ENCODE data around the gene RETN.

Gene RETN

DNA sequence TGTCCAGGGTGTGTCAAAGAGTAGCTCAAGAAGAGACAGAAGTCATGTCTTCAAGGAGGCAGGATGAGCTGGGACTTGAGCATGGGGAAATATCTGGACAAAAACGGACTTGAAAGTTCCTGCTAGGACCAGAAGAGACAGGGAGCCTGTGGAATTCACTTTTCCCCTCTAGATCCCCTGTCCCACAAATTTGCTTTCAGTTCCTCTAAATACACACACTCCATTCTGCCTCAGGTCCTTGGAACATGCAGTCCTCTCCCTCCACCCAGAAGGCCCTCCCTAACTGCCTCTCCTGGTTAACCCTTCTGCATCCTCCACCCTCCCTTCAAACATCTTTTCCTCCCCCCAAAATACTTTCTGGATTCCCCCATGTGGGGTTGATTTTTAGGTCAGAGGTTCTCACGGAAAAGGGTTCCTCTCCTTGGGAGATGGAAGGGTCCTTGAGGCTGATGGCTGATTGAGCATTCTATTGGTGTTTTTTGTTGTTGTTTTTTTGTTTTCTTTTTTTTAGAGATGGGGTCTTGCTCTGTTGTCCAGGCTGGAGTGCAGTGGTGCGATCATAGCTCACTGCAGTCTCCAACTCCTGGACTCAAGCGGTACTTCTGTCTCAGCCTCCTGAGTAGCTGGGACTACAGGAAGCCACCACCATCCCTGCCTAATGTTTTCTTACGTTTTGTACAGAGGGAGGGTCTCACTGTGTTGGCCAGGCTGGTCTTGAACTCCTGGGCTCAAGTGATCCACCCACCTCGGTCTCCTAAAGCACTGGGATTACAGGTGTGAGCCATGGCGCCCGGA is 6.9 kb upstream of the RETN start:
- DNase-seq, result no peak

- DNase-seq, result no peak
Measured at GRCh38 chr19:7662657-7663056, 6.2 kb upstream of the RETN start.

GRCh38 chr19:7663706-7664105 is 5.1 kb upstream of the RETN start:
- no peak for DNase-seq

- no peak for DNase-seq
Measured at GRCh38 chr19:7665076-7665475, 3.8 kb upstream of the RETN start.

- DNase-seq, result no peak
Measured at GRCh38 chr19:7669641-7670040, 792 bp downstream of the RETN start.

DNA sequence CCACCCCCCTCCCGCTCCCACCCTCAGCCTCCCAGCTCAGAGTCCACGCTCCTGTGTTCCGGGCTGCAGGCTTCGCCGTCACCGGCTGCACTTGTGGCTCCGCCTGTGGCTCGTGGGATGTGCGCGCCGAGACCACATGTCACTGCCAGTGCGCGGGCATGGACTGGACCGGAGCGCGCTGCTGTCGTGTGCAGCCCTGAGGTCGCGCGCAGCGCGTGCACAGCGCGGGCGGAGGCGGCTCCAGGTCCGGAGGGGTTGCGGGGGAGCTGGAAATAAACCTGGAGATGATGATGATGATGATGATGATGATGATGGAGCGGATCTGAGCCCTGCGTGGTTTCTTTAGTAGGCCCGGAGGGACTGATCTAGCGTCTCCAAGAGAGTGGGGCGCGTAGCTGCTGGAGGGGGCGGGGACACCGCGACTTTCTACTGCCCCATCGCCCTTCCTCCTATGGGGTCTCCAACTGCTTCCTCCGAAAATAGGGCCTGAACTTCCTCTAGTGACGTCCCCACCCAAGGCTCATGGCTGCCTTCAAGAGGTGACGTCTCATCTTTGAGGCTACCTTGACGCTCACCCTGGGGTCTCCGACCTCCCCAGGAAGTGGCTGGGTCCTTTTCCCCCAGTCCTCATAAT is 1.4 kb downstream of the RETN start:
- DNase-seq, result no peak

DNA sequence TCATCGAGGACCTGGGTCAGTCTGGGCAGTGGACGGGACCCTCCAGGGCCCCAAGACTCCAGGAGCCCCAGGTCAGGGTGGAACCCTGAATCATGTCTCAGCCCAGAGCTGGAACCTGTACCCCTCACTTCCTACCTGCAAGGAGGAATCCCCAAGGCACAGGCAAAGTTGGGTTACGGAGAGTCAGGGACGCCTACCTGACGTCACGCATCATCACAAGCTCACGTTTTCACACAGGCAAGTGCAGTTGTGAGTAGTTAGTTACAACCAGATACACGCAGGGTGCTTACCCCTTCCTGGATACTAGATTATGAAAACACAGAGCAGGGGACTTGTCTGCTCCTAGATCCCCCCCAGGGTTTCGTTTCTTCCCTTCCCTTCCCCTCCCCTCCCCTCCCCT is 1.9 kb downstream of the RETN start:
- DNase-seq, result no peak

DNA sequence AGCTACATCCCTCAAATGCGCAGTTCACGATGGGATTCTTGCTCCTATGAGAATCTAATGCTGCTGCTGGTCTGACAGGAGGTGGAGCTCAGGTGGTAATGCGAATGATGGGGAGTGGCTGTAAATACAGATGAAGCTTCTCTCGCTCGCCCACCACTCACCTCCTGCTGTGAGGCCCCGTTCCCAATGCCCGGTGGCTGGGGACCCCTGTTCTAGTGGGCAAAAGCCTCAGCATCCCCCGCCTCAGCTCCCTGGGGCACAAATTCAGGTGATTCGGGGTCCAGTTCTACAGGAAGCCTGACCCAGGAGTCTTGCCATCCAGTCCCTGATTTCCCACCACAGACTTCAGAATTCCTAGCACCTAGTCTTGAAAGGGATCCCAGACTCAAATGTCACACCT is 3.7 kb downstream of the RETN start:
- no peak for DNase-seq

- peak; percentile 15 for DNase-seq
Measured at GRCh38 chr19:7674010-7675005, 5.5 kb downstream of the RETN start.

GRCh38 chr19:7676376-7676775 is 7.5 kb downstream of the RETN start:
- DNase-seq, result no peak

- DNase-seq, result no peak
Measured at GRCh38 chr19:7676854-7677253, 8.0 kb downstream of the RETN start, which contains the start of gene MCEMP1. Gene MCEMP1, plus strand, starts transcription at chr19:7677090. Its CDS starts 31 bp downstream, at chr19:7677121.

DNA sequence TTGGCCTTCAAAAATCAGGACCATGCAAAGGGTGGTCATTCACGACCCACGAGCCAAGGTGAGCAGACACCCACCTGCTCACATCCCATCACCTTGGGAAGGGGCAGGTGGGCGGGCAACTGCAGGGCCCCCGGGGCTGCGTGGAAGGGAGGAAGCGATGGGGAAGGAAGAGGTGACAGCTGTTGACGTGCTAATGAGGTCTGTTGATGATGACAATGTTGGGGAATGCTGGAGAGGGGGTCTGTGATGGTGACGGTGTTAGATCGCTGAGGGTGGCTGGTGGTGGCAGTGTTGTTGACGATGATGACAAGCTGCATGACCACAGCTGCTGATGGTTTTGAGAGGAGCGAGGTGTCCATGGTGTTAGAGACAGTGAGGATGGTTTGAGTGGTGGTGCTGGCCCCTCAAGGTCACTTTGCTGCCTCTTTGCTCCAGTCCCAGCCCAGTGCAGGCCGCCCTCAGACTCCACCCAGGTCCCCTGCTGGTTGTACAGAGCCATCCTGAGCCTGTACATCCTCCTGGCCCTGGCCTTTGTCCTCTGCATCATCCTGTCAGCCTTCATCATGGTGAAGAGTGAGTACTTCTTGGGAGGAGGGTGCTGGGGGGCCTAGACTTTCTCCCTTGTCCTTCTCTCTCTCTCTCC is 8.9 kb downstream of the RETN start:
- no peak for DNase-seq

- no peak for DNase-seq
Measured at GRCh38 chr19:7678971-7679751, 10.3 kb downstream of the RETN start.

DNA sequence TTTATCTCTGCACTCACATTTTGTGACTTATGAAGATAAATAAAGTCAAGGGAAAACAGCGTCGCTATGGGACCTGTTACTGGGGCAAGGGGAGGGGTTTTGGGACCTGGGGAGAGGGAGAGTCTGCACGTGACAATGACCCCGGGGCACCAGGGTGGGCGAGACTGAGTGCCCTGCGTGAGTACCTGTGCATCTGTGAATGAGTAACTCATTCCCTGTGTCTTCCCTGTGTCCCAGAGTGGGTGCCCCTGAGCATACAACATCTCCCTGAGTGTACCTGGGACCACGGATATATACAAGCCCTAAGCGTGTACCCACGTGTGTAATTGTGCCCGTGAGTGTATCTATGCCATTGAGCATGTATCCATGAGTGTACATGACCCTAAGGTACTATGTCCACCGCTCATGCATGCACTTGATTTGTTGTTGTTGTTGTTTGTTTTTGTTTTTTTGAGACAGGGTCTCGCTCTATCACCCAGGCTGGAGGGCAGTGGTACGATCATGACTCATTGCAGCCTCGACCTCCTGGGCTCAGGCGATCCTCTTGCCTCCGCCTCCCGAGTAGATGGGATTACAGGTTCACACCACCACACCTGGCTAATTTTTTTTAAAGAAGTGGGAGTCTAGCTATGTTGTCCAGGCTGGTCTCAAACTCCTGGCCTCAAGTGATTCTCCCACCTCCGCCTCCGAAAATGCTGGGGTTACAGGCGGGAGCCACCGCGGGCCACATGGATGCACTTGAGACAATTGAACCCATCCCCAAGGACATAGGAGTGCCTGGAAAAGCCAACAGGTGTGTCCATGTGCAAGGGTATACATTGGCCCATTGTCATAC is 11.1 kb downstream of the RETN start:
- DNase-seq, result no peak

DNA sequence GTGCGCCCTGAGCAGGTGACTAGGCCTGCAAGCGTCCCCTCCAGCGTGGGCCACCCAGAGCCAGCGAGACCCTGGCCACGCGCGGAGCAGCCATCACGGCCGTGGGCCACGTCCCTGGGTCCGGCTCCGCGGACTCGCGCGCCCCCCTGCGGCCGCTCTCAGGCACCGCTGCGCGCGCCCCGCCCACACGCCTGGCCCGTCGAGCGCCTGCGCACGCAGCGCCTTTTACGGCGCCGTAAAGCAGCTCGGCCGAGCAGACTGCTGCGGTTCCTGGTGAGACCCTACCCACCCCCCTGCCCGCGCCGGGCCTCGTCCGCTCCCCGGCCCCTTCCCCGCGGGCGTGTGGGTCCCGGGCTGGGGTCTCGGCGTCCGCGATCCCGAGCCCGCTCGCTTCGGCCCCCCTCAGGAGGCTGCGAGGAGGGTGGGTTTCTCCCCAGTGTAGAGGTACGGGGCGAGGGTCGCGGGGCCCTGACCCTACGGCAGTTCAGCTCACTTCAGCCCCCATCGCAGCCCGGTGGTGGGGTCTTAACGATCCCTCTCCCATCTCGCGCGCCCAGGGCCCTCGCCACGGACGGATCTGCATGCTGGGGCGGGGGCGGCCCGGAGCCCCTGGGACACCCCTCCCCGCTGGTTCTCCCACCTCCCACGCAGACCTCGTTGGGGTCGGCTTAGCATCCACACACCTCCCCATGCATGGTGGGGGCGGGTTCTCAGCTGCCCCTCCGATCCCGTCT is 11.9 kb downstream of the RETN start, which contains the start of gene TRAPPC5:
TRAPPC5 (plus strand) TSS at position 228 of the 734 bp plus-strand sequence. CDS start 1,421 bp downstream, outside the sequence.
- DNase-seq, result peak; percentile 59

DNA sequence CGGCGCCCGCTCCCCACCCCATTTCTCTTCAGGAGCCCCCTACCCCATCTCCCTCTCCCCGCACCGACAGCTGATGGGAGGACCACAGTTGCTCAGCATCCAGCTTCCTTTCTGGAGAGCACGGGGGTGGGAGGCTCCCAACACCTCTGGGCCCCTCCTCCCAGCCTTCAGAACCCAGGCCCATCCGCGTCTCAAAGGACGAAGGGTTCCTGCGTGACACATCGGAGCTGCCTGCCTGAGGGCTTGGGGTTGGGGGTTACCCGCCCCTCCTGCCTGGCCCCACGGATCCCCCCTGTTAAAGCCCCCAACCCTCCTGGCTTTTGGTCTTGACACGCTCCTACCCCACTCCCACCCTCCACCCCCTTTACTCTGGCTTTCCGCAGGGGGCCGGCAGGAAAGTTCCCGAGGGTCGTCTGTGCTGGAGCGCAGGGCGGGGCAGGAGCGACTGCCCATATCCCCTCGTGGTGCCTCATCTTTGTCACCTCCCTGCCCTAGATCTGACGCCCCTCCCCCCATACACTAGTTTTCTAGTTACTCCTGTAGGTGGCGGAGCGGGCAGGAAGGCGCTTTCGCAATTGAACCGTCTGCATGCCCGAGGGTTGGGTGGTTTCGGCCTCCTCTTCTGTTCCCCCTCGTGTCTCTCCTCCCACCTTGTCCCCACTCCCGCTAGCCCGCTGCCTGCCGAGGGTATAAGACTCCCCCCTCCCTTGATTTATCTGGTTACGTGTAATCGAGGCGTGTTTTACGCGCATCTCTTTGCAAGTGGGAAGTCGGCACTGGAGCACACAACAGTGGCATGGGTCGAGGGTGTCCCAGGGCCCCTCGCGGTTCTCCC is 12.7 kb downstream of the RETN start:
- DNase-seq, result peak; percentile 25

GRCh38 chr19:7682175-7682855 is 13.5 kb downstream of the RETN start:
- DNase-seq, result no peak

Data from NCI-H510A treated with DMSO at 0.1 percent for 48 hours (cell line).